ENCODE data around the gene GINS3.

GRCh38 chr16:58419241-58419990 is 27.1 kb downstream of the GINS3 start:
- TF ChIP-seq CTCF (IDR thresholded peaks at IDR 0.05) (no peak), POLR2A (IDR thresholded peaks at IDR 0.05) (no peak)

Data from uterus (tissue), 2 donors.